OCI-LY7 (cell line): ENCODE results near the gene RAB1A.
A peak's percentile ranks its signal among the peaks of the same experiment; 100 is the strongest.

Experiments used
- EZH2phosphoT487 ChIP-seq: fragments of 200-600 bp; sonication (generic); IDR thresholded peaks from 2 replicates; pipeline ENCODE4 v1.6.1; 2018; ENCODE audit warnings: low read depth, borderline replicate concordance, mild to moderate bottlenecking, mixed run types, antibody characterized with exemption, low read length, moderate library complexity, mixed read lengths
- TF ChIP-seq, protein P1 (sequence below): fragments of 200-600 bp; sonication (generic); conservative IDR thresholded peaks from 2 replicates; pipeline ENCODE4 v1.5.1; 2014; ENCODE audit warnings: mild to moderate bottlenecking, antibody characterized with exemption, low read length, moderate library complexity, mixed read lengths

DNA sequence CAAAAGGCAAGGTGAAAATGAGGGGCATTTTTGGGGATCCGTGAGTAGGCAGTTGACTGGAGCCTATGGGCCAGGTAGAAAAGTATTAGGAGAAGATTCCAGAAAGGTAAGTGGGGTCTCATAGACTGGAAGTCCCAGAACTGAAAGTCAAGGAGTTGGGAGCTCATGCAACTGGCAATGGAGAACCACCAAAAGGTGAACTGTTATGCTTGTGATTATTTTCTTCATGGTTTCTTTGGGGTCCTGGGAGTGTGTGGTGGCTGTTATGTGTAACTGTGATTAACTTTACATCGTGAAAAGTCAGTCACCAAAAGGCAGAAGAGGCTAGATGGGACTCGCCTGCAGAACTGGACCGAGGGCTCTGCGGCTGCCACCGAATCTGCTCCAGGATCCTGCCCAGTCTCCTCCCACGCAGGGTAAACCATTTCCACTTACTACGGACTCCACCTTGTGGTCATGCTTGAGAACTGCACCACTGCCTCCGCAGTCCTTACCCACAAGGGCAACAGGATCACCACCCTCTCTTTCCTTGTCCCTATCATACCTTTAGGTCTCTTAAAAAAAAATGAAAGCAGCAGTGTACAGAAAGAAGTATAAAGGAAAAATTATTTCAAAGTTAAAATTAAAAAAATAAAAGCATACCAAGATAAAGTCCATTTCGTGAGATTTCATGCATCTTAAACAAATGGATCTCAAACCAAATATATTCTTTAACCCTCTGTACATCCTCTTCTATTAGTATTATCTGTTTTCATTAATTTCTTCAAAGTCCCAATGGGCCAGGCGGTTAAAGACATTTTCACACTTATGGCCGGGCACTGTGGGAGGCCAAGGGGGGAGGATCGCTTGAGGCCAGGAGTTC lies 89.3 kb downstream of the RAB1A start:
- TF ChIP-seq, protein P1, sequence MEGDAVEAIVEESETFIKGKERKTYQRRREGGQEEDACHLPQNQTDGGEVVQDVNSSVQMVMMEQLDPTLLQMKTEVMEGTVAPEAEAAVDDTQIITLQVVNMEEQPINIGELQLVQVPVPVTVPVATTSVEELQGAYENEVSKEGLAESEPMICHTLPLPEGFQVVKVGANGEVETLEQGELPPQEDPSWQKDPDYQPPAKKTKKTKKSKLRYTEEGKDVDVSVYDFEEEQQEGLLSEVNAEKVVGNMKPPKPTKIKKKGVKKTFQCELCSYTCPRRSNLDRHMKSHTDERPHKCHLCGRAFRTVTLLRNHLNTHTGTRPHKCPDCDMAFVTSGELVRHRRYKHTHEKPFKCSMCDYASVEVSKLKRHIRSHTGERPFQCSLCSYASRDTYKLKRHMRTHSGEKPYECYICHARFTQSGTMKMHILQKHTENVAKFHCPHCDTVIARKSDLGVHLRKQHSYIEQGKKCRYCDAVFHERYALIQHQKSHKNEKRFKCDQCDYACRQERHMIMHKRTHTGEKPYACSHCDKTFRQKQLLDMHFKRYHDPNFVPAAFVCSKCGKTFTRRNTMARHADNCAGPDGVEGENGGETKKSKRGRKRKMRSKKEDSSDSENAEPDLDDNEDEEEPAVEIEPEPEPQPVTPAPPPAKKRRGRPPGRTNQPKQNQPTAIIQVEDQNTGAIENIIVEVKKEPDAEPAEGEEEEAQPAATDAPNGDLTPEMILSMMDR: peak; percentile 98
- TF ChIP-seq EZH2phosphoT487: no peak
